SK-MEL-5 (cell line): ENCODE data around the gene DPH2. TPM values are rescaled to one million over a fixed set of nuclear protein-coding genes. Genes with fewer than 3 reads are reported as not detected.

Source experiments
- DNase-seq: peaks from one replicate; pipeline ENCODE4 v3.0.0-alpha.2; 2016; ENCODE audit warnings: low read depth, low spot score
- in situ Hi-C: cut with HindIII; loops from 2 replicates; pipeline ENCODE4 v1.10.0; 2016; ENCODE audit warnings: low sequenced_read_pairs, high pct_unique_total_duplicates, low pct_unique_long_range_greater_than_20kb
- total RNA-seq: library from RNA; depleted of rRNA; stranded (reverse); fragments of >200 nt; shearing (Covaris generic); gene quantifications from 2 replicates; pipeline ENCODE4 v1.2.3, GENCODE V29; 2014

DPH2 gene
- total RNA-seq, 1 experiment from 2014 or later: 33.6 TPM

DNA sequence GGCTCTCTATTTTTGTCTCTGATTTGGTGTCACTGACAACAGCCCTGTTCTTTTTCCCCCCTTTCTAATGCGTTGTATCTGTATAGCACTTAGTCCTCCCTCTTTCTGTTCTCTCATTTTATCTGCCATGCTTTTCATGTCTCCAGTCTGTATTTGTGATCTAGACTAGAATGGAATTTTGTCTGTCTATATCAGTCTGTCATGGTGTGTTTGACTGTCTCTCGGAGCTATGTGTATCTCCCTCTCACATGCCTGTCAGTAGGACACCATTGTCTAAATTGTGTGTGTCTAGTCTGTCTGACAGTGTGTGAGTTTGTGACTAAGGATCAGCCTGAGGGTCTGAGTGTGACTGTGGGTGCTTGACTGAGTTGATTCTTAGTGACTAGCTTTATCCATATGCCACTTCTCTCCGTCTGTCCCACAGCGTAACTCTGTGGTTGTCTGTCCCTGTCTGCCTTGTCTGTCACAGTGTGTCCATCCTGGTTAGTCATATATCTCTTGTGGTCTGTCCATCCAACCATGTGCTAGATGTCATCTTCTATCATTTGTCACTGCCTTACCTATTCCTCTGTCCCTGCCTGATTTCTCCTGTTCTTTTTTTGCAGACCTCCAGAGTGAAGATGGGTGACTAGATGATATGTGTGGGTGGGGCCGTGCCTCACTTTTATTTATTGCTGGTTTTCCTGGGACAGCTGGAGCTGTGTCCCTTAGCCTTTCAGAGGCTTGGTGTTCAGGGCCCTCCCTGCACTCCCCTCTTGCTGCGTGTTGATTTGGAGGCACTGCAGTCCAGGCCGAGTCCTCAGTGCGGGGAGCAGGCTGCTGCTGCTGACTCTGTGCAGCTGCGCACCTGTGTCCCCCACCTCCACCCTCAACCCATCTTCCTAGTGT lies 7.8 kb downstream of the DPH2 start:
- in situ Hi-C loops: no loop called here

DNA sequence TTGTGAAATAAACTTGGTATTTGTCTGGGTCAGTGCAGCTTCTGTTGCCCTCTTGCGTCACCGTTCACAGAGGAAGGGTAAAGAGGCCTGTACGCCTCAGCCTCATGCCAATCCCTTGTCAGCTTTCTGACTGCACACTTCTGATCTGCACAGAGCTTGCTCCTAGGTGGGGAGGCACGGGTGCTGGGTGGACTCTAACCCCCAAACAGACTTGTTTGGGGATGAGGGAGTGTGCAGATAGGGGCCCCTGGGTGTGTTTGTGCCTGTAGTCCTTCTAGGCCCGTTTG lies 8.4 kb downstream of the DPH2 start:
- in situ Hi-C loops: no loop called here

More for the DNA sequence above, 7.8 kb downstream of the DPH2 start:
- no peak for DNase-seq

DNA sequence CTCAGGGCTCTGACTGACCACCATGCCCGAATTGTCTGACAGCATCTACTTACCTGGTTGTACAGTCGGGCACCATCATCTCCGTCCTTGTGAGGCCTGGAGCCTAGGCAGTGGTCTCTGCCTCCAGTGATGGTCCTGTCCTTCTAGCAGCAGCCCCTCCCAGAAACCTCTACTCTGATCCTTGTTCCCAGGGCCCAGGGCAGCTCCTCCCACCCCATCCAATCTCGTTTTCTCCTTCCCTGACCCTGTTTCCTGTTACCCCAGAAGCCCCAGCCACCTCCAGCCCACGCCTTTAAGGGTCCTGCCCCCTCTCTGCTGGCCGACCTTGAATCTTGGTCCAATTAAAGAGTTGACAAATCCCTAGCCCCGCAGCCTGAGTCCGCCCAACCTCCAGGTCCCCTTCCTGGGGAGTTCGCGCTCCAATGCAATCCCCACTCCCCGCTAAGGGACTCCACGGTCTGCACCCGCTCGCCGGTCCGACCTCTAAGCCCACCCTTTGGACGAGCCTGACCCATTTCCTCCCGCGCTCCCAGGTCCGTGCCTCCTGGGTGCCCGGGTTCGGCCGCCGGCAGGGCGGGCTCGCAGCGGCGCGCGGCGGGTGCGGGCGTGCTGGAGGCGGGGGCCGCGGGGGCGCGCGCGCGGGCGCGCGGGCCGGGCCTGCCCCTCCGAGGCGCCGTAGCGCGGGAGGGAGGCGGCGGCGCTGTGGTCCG lies 8.9 kb downstream of the DPH2 start, which contains the start of gene B4GALT2:
TSS of gene B4GALT2 (plus strand) at position 660 of the 710 bp plus-strand sequence. CDS start 1,951 bp downstream, outside the sequence.
- no peak for DNase-seq
- in situ Hi-C loops: no loop called here

More for the DNA sequence above, 8.4 kb downstream of the DPH2 start:
- DNase-seq: no peak

DNA sequence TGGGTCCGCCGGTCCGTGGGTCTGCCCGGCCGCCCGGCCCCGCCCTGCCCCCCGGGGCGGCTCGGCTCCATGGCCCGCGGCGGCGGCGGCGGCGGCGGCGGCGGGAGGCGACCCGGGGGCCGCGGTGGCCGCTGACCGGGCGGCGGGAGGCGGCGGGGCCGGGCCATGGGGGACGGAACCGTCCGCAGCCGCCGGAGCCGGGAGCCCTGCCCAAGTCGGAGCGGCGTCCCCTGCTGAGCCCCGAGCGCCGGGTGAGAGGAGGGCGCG lies 9.4 kb downstream of the DPH2 start:
- no peak for DNase-seq
- in situ Hi-C loops: no loop called here

DNA sequence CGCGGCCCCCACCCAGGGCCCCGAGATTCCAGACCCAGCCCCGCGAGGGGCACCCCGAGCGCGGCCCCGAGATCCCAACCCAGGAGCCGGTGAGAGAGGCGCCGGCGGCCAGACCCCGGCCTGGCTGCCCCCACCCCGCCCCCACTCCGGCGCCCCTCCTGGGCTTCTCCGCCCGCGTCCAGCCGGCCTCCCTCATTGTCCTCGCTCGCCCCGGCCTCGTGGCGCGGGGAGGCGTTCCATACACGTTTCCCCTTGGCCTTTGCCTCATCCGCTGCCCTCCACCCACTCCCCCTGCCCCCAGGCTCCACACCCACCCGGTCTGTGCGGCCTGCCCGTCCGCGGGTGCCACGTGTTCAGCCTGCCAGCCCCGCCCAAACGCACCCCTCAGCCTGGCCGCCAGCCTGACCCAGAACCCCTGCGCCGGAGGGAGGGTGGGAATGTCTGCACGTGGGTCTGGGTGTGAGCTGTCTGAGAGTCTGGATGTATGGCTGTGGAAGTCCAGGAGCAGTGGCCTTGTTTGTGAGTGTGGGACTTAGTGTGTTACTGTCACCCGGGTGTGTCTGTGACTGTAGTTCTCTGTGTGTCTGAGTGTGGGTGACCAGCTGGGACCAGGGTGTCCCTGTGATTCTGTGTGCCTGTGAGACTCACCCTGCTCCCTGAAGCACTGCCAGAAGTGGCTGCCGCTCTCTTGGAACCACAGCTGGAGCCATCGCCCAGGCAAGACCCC lies 9.9 kb downstream of the DPH2 start:
- DNase-seq: no peak
- in situ Hi-C loops: no loop called here

DNA sequence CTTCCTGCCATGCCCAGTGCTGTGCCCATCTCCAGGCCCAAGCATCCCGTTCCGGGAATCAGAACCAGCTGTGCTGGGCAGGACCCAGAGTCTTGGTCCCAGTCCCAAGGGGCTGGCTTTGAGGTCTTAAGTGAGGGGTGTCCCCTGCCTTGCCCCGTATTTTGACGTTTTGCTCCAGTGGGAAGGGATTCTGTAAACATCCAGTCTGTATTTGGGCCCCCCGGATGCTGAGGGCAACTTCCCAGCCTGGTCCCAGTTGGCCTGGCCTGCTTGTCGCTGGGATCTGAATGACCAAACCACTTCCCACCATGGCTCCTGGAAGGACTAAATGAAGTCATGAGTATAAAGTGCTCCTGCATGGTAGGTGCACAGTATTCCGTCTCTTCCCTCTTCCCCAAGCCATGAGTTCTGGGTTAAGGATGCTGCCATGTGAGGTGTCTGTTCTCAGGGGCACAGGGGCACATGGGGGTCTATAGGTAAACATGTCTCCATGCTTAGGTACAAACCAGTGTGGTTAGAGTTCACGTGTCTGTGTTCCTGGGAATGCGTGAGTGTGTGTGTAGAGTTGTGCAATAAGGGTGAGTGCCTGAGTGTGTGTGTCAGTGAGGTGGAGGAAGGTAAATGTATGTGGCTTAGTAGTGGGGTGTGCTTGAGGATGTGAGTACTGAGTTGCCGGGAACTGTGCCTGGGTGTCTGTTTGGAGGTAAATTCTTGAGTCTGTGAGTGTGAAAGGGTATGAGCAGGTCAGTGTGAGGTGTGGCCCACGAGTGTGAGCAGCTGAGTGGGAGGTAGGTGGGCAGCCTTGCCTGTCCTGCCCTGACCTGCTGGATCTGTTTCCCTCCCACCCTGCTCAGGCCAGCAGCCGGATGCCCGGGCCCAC lies 10.7 kb downstream of the DPH2 start:
- in situ Hi-C loops: no loop called here
- DNase-seq: no peak

DNA sequence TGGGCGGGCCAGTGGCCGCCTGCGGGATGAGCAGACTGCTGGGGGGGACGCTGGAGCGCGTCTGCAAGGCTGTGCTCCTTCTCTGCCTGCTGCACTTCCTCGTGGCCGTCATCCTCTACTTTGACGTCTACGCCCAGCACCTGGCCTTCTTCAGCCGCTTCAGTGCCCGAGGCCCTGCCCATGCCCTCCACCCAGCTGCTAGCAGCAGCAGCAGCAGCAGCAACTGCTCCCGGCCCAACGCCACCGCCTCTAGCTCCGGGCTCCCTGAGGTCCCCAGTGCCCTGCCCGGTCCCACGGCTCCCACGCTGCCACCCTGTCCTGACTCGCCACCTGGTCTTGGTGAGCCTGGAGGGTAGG lies 11.3 kb downstream of the DPH2 start:
- no peak for DNase-seq
- in situ Hi-C loops: no loop called here

DNA sequence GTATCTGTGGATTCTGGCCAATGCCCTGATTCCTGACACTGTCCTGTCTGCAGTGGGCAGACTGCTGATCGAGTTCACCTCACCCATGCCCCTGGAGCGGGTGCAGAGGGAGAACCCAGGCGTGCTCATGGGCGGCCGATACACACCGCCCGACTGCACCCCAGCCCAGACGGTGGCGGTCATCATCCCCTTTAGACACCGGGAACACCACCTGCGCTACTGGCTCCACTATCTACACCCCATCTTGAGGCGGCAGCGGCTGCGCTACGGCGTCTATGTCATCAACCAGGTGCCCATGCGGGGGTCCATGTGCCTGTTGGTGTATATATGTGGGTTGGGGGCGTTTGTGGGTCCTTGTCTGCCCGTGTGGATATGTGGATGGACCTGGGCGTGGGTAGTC lies 11.8 kb downstream of the DPH2 start:
- DNase-seq: no peak
- in situ Hi-C loops: no loop called here

DNA sequence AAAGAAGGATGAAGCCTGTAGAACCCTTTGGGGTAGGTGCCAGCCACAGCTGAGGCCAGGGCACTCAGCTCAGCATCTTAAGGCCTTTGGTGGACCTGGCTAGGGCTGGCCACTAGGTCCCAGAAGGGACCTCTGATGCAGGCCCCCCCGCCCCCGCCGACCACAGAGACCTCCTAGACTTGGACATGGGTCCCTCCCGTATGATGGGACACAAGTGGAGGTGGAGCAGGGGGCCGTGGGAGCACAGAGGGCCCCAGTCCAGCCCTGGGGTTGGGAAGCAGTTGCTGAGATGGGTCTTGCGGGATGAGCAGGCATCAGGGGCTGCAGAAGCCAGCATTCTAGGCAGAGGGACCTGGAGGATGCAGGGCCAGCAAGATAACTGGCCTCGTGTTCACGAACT lies 12.4 kb downstream of the DPH2 start:
- no peak for DNase-seq
- in situ Hi-C loops: no loop called here

DNA sequence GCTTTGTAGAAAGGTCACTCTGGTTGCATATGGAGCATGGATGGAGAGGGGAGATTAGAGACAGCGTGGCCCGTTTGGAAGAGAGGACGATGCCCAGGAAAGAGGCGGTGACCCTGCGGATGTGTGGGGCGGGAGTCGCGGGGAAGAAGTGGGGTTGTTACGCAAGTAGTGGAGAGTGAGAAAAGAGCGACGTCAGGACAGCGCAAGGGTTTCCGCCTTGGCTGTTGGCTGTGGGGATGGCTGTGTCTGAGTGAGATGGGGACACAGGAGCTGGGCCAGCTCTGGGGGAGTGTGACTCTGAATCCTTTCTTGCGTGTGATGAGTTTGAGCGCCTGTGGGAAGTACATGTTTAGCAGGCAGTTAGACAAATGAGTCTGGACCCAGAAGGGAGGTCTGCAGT lies 13.0 kb downstream of the DPH2 start:
- in situ Hi-C loops: no loop called here
- no peak for DNase-seq

DNA sequence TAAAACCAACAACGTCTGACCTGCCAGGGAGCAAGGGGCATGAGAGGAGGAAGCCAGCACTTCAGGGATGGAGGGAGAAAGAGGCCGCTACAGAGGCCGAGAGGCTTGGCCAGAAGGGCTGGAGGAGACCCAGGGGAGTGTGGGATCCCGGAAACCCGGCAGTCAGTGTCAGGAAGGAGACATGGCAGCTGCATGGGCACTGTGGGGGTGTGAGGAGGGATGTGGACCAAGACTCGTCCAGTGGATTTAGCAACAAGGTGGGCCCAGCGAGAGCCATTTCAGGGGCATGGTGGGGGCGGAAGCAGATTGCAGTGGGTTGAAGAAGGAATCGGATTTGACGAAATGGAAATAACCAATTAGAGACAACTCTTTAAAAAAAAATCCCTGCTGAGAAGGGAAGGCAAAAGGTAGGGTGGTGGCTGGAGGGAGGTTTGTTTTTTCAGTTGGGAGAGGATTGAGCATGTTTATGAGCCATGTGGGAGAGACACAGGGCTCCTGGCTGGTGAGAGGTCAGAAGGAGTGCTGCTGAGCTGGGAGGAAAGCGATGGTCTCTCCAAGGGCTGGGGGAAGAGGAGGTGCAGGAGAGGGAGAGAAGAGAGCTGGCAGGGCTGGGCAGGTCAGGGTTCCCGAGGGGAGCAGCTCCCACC lies 13.6 kb downstream of the DPH2 start:
- DNase-seq: no peak
- in situ Hi-C loops: no loop called here

DNA sequence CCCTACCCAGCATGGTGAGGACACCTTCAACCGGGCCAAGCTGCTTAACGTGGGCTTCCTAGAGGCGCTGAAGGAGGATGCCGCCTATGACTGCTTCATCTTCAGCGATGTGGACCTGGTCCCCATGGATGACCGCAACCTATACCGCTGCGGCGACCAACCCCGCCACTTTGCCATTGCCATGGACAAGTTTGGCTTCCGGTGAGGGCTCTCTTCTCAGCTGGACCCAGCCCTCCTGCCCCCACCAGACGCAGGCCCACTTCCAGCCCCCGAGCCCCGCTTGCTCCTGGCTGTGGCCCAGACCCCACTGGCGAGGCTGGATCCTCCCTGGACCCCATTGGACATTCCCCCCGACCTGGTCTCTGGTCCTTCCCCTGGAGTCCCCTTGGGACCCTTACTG lies 15.0 kb downstream of the DPH2 start:
- in situ Hi-C loops: no loop called here
- DNase-seq: no peak

DNA sequence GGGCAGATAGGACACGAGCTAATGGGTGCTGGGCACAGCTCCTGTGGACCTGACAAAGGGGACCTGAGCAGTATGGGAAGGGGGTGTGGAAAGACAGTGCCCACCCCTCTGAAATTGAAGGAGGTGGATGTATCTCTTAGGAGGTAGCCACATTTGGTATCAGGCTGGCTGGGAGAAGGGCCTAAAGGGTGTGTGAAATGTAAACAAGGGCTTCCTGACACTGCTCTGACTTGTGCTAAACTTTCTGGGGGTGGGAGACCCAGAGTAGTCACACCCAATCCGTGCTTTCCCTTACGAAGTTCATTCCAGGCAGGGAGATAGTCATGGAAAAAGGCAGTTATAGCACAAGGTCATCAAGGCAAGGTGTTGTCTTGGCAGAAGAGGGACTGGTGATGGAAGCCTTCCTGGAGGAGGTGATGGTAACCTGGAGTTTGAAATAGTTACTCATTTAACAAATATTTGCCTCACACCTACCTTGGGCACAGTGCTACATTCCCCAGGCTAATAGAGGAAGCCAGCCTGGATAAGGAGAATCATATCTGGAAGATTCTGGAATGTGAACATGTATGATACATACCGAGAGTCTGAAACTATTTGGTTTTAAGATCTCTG lies 16.3 kb downstream of the DPH2 start:
- no peak for DNase-seq
- in situ Hi-C loops: no loop called here

DNA sequence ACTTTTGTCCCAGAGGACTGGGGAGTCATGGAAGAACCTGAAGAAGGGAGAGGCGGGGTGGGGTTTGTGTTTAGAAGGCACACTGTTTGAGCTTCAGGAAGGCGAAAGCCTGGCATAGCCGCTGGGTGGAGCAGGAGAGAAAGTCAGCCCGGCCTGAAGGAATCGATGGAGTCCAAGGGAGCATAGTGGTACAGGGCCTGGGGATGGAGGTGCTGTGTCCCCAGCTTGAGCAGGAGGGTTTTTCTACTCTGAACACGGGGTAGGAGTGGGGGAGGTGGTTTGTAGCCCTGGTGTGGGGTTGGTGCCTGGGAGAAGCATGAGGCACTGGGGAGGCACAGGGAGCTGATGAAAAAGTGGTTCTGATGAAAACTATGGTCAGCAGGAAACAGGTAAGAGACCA lies 16.9 kb downstream of the DPH2 start:
- in situ Hi-C loops: no loop called here
- no peak for DNase-seq

DNA sequence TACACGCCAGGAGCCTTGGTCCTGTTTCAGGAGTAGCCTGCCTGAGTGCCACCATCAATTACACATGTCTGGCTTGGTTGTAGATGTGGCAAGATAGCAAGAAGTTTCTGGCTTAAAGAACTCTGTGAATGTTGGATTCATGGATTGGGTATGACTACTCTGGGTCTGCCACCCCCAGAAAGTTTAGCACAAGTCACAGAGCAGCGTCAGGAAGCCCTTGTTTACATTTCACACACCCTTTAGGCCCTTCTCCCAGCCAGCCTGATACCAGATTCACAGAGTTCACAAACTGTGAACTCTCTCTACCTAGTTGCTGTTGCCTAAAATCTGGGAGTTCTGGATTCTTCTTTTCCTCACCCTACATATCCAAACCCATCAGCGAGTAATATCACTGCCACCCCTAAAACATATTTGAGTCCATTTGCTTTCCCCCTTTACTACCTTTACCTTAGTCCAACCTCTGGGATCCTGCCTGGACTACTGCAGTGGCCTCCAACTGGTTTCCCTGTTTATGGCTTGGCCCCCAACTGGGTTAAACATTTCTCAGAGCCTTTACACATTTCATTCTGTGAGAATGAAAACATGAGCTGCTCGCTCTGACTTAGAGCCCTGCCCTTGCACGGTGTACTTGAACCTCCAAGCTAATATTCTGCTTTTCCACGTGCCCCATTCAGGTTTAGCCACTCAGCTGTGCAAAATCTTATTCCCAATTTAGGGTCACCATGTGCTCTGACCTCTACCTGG lies 17.5 kb downstream of the DPH2 start:
- in situ Hi-C loops: no loop called here
- no peak for DNase-seq
